Activated naive CD4-positive, alpha-beta T cell treated with anti-CD3 and anti-CD28 coated beads for 36 hours (primary cell): ENCODE measurements around the gene ZNF324. TPM values are rescaled to one million over a fixed set of nuclear protein-coding genes. Genes with fewer than 3 reads are reported as not detected.

Source experiments
- CTCF ChIA-PET: fragments of 350-600 bp; sonication (Branson Sonifier 250); formaldehyde crosslinking; loops from one replicate; lab custom pipeline; 2021; ENCODE audit warnings: antibody characterized with exemption; lab: Charles Lee
- DNase-seq: peaks from one replicate; pipeline ENCODE4 v3.0.0-alpha.2; 2020
- H3K27ac Mint-ChIP-seq: one replicate; pipeline ENCODE4 v1.8.0; 2021; ENCODE audit warnings: mild to moderate bottlenecking, mixed read lengths
- H3K27me3 Mint-ChIP-seq: one replicate; pipeline ENCODE4 v1.8.0; 2021; ENCODE audit warnings: low read depth, mixed read lengths
- H3K36me3 Mint-ChIP-seq: one replicate; pipeline ENCODE4 v1.8.0; 2021; ENCODE audit warnings: low read depth, mixed read lengths
- H3K4me1 Mint-ChIP-seq: one replicate; pipeline ENCODE4 v1.8.0; 2021; ENCODE audit warnings: low read depth, mixed read lengths
- H3K4me3 Mint-ChIP-seq: one replicate; pipeline ENCODE4 v1.8.0; 2021; ENCODE audit warnings: mild to moderate bottlenecking, moderate library complexity, mixed read lengths
- H3K9me3 Mint-ChIP-seq: one replicate; pipeline ENCODE4 v1.8.0; 2021; ENCODE audit warnings: mixed read lengths
- intact Hi-C: fragments of 100-400 bp; cut with micrococcal nuclease; formaldehyde crosslinking; loops from one replicate; pipeline ENCODE4 v1.15.1; 2023
- total RNA-seq, 2 experiments: library from RNA; stranded (reverse); gene quantifications; one replicate each; pipeline ENCODE4 v1.2.3, GENCODE V29; 2021

ZNF324 gene
- total RNA-seq, 2 experiments from 2014 or later, result 2.4 to 3.0 TPM

- H3K9me3 Mint-ChIP-seq, result no peaks in the 10 kb centered on the region
- peaks cover 19% of the 10 kb centered on the region for H3K36me3 Mint-ChIP-seq
- H3K27me3 Mint-ChIP-seq, result no peaks in the 10 kb centered on the region
- intact Hi-C loops, result no loop called here
- no peak for DNase-seq
- H3K4me3 Mint-ChIP-seq, result peak overlapping the region; percentile 93
- H3K27ac Mint-ChIP-seq, result peak overlapping the region; percentile 98
- CTCF ChIA-PET, result interaction anchor here (0.6 to 6.4 kb wide), 20 partner anchors 9 to 292 kb away, joined by 3 to 52 read pairs (median 5); partner anchors contain the start of genes CHMP2A, TRIM28 and ZNF544
- peaks cover 34% of the 10 kb centered on the region for H3K4me1 Mint-ChIP-seq
These were observed 53.3 kb downstream of the ZNF324 start for GRCh38 chr19:58520257-58520599.

DNA sequence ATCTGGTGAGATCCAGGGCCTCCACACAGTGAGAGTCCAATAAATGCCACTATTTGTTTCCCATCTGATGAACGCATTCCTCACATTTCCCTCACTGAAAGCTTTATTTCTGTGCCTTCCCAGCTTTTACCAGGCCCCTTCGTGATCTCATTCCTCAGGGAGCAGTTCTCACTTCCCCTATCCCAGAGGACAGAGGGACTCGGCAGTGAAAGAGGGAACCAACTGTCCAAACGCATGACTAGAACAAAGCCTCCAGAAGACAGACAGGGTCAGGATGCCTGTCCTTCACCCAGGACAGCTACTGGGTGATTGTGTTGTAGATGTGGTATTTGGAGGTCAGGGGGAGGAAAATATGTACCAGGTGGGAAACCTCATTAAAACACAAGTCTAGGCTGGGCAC, 54.8 kb downstream of the ZNF324 start:
- CTCF ChIA-PET, result interaction anchor here (1.7 to 6.4 kb wide), 2 partner anchors 10 to 60 kb away, joined by 5 to 52 read pairs; no protein-coding TSS in a partner anchor
- Mint-ChIP-seq H3K4me3 (no peak overlapping the region), H3K4me1 (peaks cover 24% of the 10 kb centered on the region), H3K27ac (no peak overlapping the region), H3K9me3 (no peaks in the 10 kb centered on the region), H3K27me3 (no peaks in the 10 kb centered on the region), H3K36me3 (peaks cover 11% of the 10 kb centered on the region)
- DNase-seq, result no peak
- intact Hi-C loops, result no loop called here

DNA sequence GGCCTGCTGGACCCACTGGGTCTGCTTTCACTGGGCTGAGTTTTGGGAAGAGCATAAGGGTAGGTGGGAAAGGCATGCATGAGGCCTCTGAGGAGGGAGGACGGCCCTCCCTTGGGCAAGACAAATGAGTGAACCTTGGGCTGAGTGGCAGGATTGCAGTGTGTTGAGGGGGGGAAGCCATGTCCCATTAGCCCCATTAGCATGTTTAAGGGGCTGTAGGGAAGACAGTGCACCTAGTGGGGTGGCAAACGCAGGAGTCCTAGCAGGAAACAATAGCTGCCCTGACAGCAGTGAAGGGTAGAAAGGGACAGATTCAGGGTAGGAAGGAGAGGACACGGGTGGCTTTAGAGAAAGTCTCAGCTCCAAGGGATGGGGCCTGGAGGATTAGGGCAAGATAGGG, 55.8 kb downstream of the ZNF324 start:
- no peak overlapping the region for H3K4me3 Mint-ChIP-seq
- CTCF ChIA-PET, result interaction anchor here (1.1 kb wide), 1 partner anchor 22 kb away, joined by 3 read pairs; no protein-coding TSS in a partner anchor
- intact Hi-C loops, result no loop called here
- peaks cover 6% of the 10 kb centered on the region for H3K36me3 Mint-ChIP-seq
- H3K9me3 Mint-ChIP-seq, result no peaks in the 10 kb centered on the region
- no peak overlapping the region for H3K27ac Mint-ChIP-seq
- H3K27me3 Mint-ChIP-seq, result no peaks in the 10 kb centered on the region
- no peak for DNase-seq
- peaks cover 22% of the 10 kb centered on the region for H3K4me1 Mint-ChIP-seq

Other genes starting within 250 kb of the ZNF324 start
- gene ZNF544, start 238.2 kb upstream of the ZNF324 start, total RNA-seq, result 10 to 100 TPM; 32.4 to 35.4 TPM
- 1 to 10 TPM; 3.2 to 3.6 TPM for gene ZNF8, start 188.1 kb upstream of the ZNF324 start, total RNA-seq
- 10 to 100 TPM; 24.5 to 27.7 TPM for gene ERVK3-1, start 161.7 kb upstream of the ZNF324 start, total RNA-seq
- 1 to 10 TPM; 1.2 to 1.3 TPM for gene ZSCAN22, start 140.1 kb upstream of the ZNF324 start, total RNA-seq
- 1 to 10 TPM; 6.1 to 7.4 TPM for gene A1BG, start 113.6 kb upstream of the ZNF324 start, total RNA-seq
- gene ZNF497, start 104.3 kb upstream of the ZNF324 start, total RNA-seq, result under 1 TPM; 0.40 to 0.41 TPM
- 1 to 10 TPM; 1.7 to 1.9 TPM for gene ZNF837, start 86.0 kb upstream of the ZNF324 start, total RNA-seq
- gene RPS5, start 79.8 kb upstream of the ZNF324 start, total RNA-seq, result 1,000 to 10,000 TPM; 1,806 to 1,853 TPM
- under 1 TPM in 1 of 2 experiments, not detected in 1; 0.32 TPM for gene RNF225, start 71.4 kb upstream of the ZNF324 start, total RNA-seq
- 1 to 10 TPM; 3.4 to 4.8 TPM for gene ZNF584, start 58.4 kb upstream of the ZNF324 start, total RNA-seq
- gene ZNF132, start 26.9 kb upstream of the ZNF324 start, total RNA-seq, result 1 to 10 TPM; 2.8 to 2.9 TPM
- gene ZNF324B, start 15.5 kb upstream of the ZNF324 start, total RNA-seq, result 1 to 10 TPM; 5.8 to 6.2 TPM
- gene ZNF446, start 9.3 kb downstream of the ZNF324 start, total RNA-seq, result 1 to 10 TPM; 2.6 to 2.9 TPM
- 10 to 100 TPM; 13.8 to 14.4 TPM for gene SLC27A5, start 44.9 kb downstream of the ZNF324 start, total RNA-seq
- gene ZBTB45, start 52.7 kb downstream of the ZNF324 start, total RNA-seq, result 1 to 10 TPM; 5.5 to 6.0 TPM
- gene TRIM28, start 77.0 kb downstream of the ZNF324 start, total RNA-seq, result 100 to 1,000 TPM; 475 to 483 TPM
- gene CHMP2A, start 88.0 kb downstream of the ZNF324 start, total RNA-seq, result 100 to 1,000 TPM; 109 to 111 TPM
- gene UBE2M, start 91.5 kb downstream of the ZNF324 start, total RNA-seq, result 10 to 100 TPM; 91.4 to 93.6 TPM
- 10 to 100 TPM; 13.3 to 13.4 TPM for gene MZF1, start 106.3 kb downstream of the ZNF324 start, total RNA-seq